WERI-Rb-1 (cell line): ENCODE measurements around the gene C4orf50.

Experiments
- DNase-seq: peaks from one replicate; pipeline ENCODE4 v3.0.0-alpha.2; 2020
- H3K27ac ChIP-seq: fragments of 250-450 bp; sonication (Bioruptor Pico); 2 replicates; pipeline ENCODE4 v1.5.1; 2020; ENCODE audit warnings: mild to moderate bottlenecking, moderate library complexity
- H3K27me3 ChIP-seq: fragments of 250-450 bp; sonication (Bioruptor Pico); 2 replicates; pipeline ENCODE4 v1.5.1; 2021; ENCODE audit warnings: mild to moderate bottlenecking, low read depth, moderate library complexity; ENCODE audit not compliant: insufficient read depth, severe bottlenecking
- H3K36me3 ChIP-seq: fragments of 250-450 bp; sonication (Bioruptor Pico); 2 replicates; pipeline ENCODE4 v1.5.1; 2020; ENCODE audit warnings: mild to moderate bottlenecking, moderate library complexity
- H3K4me3 ChIP-seq: 2 replicates; pipeline ENCODE4 v1.5.1; 2011; ENCODE audit warnings: low read depth, mild to moderate bottlenecking, control low read depth, low read length
- H3K9me3 ChIP-seq: fragments of 250-450 bp; sonication (Bioruptor Pico); 2 replicates; pipeline ENCODE4 v1.5.1; 2021; ENCODE audit warnings: mild to moderate bottlenecking, moderate library complexity; ENCODE audit not compliant: severe bottlenecking
- CTCF ChIP-seq: IDR thresholded peaks from 2 replicates; pipeline ENCODE4 v1.5.1; 2011; ENCODE audit warnings: low read depth, mild to moderate bottlenecking, control low read depth, inconsistent platforms, low read length

C4orf50 gene

GRCh38 chr4:5916229-5916628 lies 102.0 kb downstream of the C4orf50 start:
- Histone ChIP-seq H3K4me3 (no peak overlapping the region), H3K36me3 (no peaks in the 10 kb centered on the region), H3K27ac (no peak overlapping the region), H3K9me3 (peaks cover 4% of the 10 kb centered on the region), H3K27me3 (no peaks in the 10 kb centered on the region)
- TF ChIP-seq CTCF: no peak
- no peak for DNase-seq

- no peaks in the 10 kb centered on the region for H3K27me3 ChIP-seq
- H3K27ac ChIP-seq: no peak overlapping the region
- DNase-seq: no peak
- H3K4me3 ChIP-seq: no peak overlapping the region
- H3K36me3 ChIP-seq: no peaks in the 10 kb centered on the region
- no peak for TF ChIP-seq CTCF
- peaks cover 4% of the 10 kb centered on the region for H3K9me3 ChIP-seq
Measured at GRCh38 chr4:5913454-5913853, 104.8 kb downstream of the C4orf50 start.

- no peaks in the 10 kb centered on the region for H3K36me3 ChIP-seq
- no peaks in the 10 kb centered on the region for H3K27me3 ChIP-seq
- peaks cover 4% of the 10 kb centered on the region for H3K9me3 ChIP-seq
- no peak overlapping the region for H3K4me3 ChIP-seq
- no peak for TF ChIP-seq CTCF
- no peak overlapping the region for H3K27ac ChIP-seq
- DNase-seq: no peak
Measured at GRCh38 chr4:5912614-5913019, 105.6 kb downstream of the C4orf50 start.

- H3K27me3 ChIP-seq: no peaks in the 10 kb centered on the region
- no peak for DNase-seq
- no peaks in the 10 kb centered on the region for H3K36me3 ChIP-seq
- H3K9me3 ChIP-seq: peaks cover 7% of the 10 kb centered on the region
- TF ChIP-seq CTCF: no peak
- H3K27ac ChIP-seq: no peak overlapping the region
- H3K4me3 ChIP-seq: no peak overlapping the region
Measured at GRCh38 chr4:5908876-5909427, 109.3 kb downstream of the C4orf50 start.

GRCh38 chr4:5906191-5906590 lies 112.0 kb downstream of the C4orf50 start:
- no peaks in the 10 kb centered on the region for H3K36me3 ChIP-seq
- no peak for TF ChIP-seq CTCF
- H3K9me3 ChIP-seq: peaks cover 3% of the 10 kb centered on the region
- DNase-seq: no peak
- no peak overlapping the region for H3K27ac ChIP-seq
- H3K4me3 ChIP-seq: no peak overlapping the region
- no peaks in the 10 kb centered on the region for H3K27me3 ChIP-seq

GRCh38 chr4:5905714-5906113 lies 112.5 kb downstream of the C4orf50 start:
- peaks cover 3% of the 10 kb centered on the region for H3K9me3 ChIP-seq
- TF ChIP-seq CTCF: no peak
- H3K27me3 ChIP-seq: no peaks in the 10 kb centered on the region
- DNase-seq: no peak
- no peaks in the 10 kb centered on the region for H3K36me3 ChIP-seq
- H3K27ac ChIP-seq: no peak overlapping the region
- H3K4me3 ChIP-seq: no peak overlapping the region
